Right lobe of liver (tissue), 6 donors: ENCODE data around the gene R3HDM2. TPM values are rescaled to one million over a fixed set of nuclear protein-coding genes. Genes with fewer than 3 reads are reported as not detected.

ENCODE experiments used
- ATAC-seq, 4 donors: fragments of 200-7000 bp; cut with Tn5 transposase; one replicate each; pipeline ENCODE4 v1.9.1; 2020; ENCODE audit warnings: mild to moderate bottlenecking in 4 of 4, moderate library complexity in 4 of 4
- DNase-seq, 3 donors: peaks; one replicate each; pipeline ENCODE4 v3.0.0-alpha.2; 2020
- H3K27ac ChIP-seq, 3 donors: fragments of 200-600 bp; one replicate each; pipeline ENCODE4 v1.8.0; 2022
- H3K27me3 ChIP-seq, 2 donors: fragments of 200-600 bp; one replicate each; pipeline ENCODE4 v1.8.0; 2022
- H3K36me3 ChIP-seq, 4 donors: fragments of 200-600 bp; sonication (generic) in 1 of 4; one replicate each; pipeline versions ENCODE4 v1.5.1 to v1.8.0; 2017 to 2022; ENCODE audit warnings: control low read depth in 1 of 4
- H3K4me1 ChIP-seq, 4 donors: fragments of 200-600 bp; sonication (generic) in 1 of 4; one replicate each; pipeline versions ENCODE4 v1.5.1 to v1.8.0; 2017 to 2022; ENCODE audit warnings: control low read depth in 1 of 4
- H3K4me3 ChIP-seq, 3 donors: fragments of 200-600 bp; one replicate each; pipeline ENCODE4 v1.8.0; 2022
- H3K9me3 ChIP-seq, 4 donors: fragments of 200-600 bp; sonication (generic) in 1 of 4; one replicate each; pipeline versions ENCODE4 v1.5.1 to v1.8.0; 2017 to 2022; ENCODE audit warnings: control low read depth in 1 of 4
- CTCF ChIP-seq, 4 donors: fragments of 200-600 bp in 3 of 4; fragments of 450-650 bp in 1 of 4; IDR thresholded peaks; one replicate each; pipeline versions ENCODE4 v1.5.1 to v1.8.0; 2016 to 2022; ENCODE audit warnings: antibody characterized with exemption in 4 of 4, mild to moderate bottlenecking in 2 of 4
- POLR2A ChIP-seq: fragments of 450-650 bp; IDR thresholded peaks from one replicate; pipeline ENCODE4 v1.6.1; 2017; ENCODE audit warnings: antibody characterized with exemption, mild to moderate bottlenecking
- WGBS: methylation state at CpG from one replicate; pipeline ENCODE4 v1.1.6; 2018; ENCODE audit warnings: low coverage, low lambda C conversion rate; ENCODE audit not compliant: insufficient coverage; ENCODE audit errors: missing lambda C conversion rate; 5-methylcytosine and 5-hydroxymethylcytosine counted together
- intact Hi-C, 2 donors: fragments of 100-400 bp; cut with DNase I; formaldehyde crosslinking; loops; one replicate each; pipeline versions ENCODE4 v1.11.2 to v1.14.1; 2022
- total RNA-seq, 6 experiments: library from RNA; depleted of rRNA in 2 of 6; stranded (reverse); fragments of >200 nt in 2 of 6; fragmentation: NEBNext Ultra II Directional in 3 of 6; extraction: Animal tissue kit (Norgen Biotek cat#: 25700) in 3 of 6; gene quantifications; one replicate each; pipeline versions ENCODE4 v1.1.0 to v1.2.4, GENCODE V29; 2016 to 2023
- donor health status: DM: no; HTN: yes; CAD: no.
- donor health status: DM: no; HTN: no; CAD: no.
- donor health status: DM: no; HTN: no; CAD: no.
- donor health status: DM: no; HTN: yes; CAD: no.
- donor health status: DM: no; HTN: yes; CAD: no.

The R3HDM2 gene
- total RNA-seq, 6 experiments from 2014 or later = 25.3 to 48.0 (median 35.9) TPM

- 100% methylated on average over 1 of the region's 1 CpG for WGBS
- TF ChIP-seq POLR2A (no peak), CTCF (IDR thresholded peaks at IDR 0.05) (no peak)
- DNase-seq = no peak
- no peak overlapping the region for H3K27ac ChIP-seq
- H3K9me3 ChIP-seq = no peaks in the 10 kb centered on the region
- intact Hi-C loops = no loop called here
- no peak for ATAC-seq
- H3K4me3 ChIP-seq = no peak overlapping the region
- no peaks in the 10 kb centered on the region for H3K27me3 ChIP-seq
- no peaks in the 10 kb centered on the region for H3K4me1 ChIP-seq
- no peaks in the 10 kb centered on the region for H3K36me3 ChIP-seq
Measured at GRCh38 chr12:57384478-57384877, 46.4 kb downstream of the R3HDM2 start.

GRCh38 chr12:57381693-57382220, 49.1 kb downstream of the R3HDM2 start:
- intact Hi-C loops = no loop called here
- no peak for DNase-seq
- 95% methylated on average over 2 of the region's 2 CpGs for WGBS

GRCh38 chr12:57380300-57380699, 50.5 kb downstream of the R3HDM2 start:
- 85% methylated on average over 1 of the region's 1 CpG for WGBS
- TF ChIP-seq CTCF (IDR thresholded peaks at IDR 0.05) = no peak
- TF ChIP-seq POLR2A = no peak
- Histone ChIP-seq H3K4me1 (no peaks in the 10 kb centered on the region), H3K4me3 (no peak overlapping the region), H3K27ac (no peak overlapping the region), H3K36me3 (peaks cover 0 to 4% (median 0%) of the 10 kb centered on the region in 4 donors), H3K9me3 (no peaks in the 10 kb centered on the region), H3K27me3 (no peaks in the 10 kb centered on the region)
- intact Hi-C loops = no loop called here
- DNase-seq = no peak
- ATAC-seq = no peak

More at GRCh38 chr12:57381693-57382220, 49.1 kb downstream of the R3HDM2 start:
- no peaks in the 10 kb centered on the region for H3K36me3 ChIP-seq
- TF ChIP-seq CTCF (IDR thresholded peaks at IDR 0.05) = no peak
- no peak for TF ChIP-seq POLR2A
- no peaks in the 10 kb centered on the region for H3K27me3 ChIP-seq
- H3K27ac ChIP-seq = no peak overlapping the region
- no peaks in the 10 kb centered on the region for H3K4me1 ChIP-seq
- no peak for ATAC-seq
- no peaks in the 10 kb centered on the region for H3K9me3 ChIP-seq
- no peak overlapping the region for H3K4me3 ChIP-seq

GRCh38 chr12:57377103-57377840, 53.6 kb downstream of the R3HDM2 start:
- DNase-seq = no peak

More at GRCh38 chr12:57377103-57377840, 53.6 kb downstream of the R3HDM2 start:
- TF ChIP-seq POLR2A = no peak
- TF ChIP-seq CTCF (IDR thresholded peaks at IDR 0.05) = no peak
- Histone ChIP-seq H3K9me3 (no peaks in the 10 kb centered on the region), H3K36me3 (peaks cover 0 to 8% (median 0%) of the 10 kb centered on the region in 4 donors), H3K27me3 (no peaks in the 10 kb centered on the region), H3K4me3 (no peak overlapping the region), H3K4me1 (peaks cover 0 to 4% (median 0%) of the 10 kb centered on the region in 4 donors), H3K27ac (no peak overlapping the region)
- no peak for ATAC-seq
- intact Hi-C loops = loop anchor here in 1 of 2 donors (10.0 kb wide), 1 partner anchor 48 kb away; no protein-coding TSS in a partner anchor
- WGBS = 83% methylated on average over 3 of the region's 3 CpGs
